ENCODE data around the gene IKBKG. TPM values are rescaled to one million over a fixed set of nuclear protein-coding genes. Genes with fewer than 3 reads are reported as not detected.

Gene IKBKG
- total RNA-seq, 3 donors from 2014 or later = 26.7 to 36.3 (median 30.3) TPM

GRCh38 chrX:154530286-154530685, 17.1 kb upstream of the IKBKG start:
- H3K4me3 ChIP-seq = no peak overlapping the region
- peaks cover 3% of the 10 kb centered on the region for H3K4me1 ChIP-seq (ENCODE audit: low read depth)
- intact Hi-C loops (cut with DNase I, micrococcal nuclease) = no loop called here
- TF ChIP-seq CTCF (IDR thresholded peaks at IDR 0.05) = no peak
- H3K9me3 ChIP-seq = no peaks in the 10 kb centered on the region
- no peak for ATAC-seq
- no peak for DNase-seq
- no peaks in the 10 kb centered on the region for H3K36me3 ChIP-seq (ENCODE audit: low read depth)

DNA sequence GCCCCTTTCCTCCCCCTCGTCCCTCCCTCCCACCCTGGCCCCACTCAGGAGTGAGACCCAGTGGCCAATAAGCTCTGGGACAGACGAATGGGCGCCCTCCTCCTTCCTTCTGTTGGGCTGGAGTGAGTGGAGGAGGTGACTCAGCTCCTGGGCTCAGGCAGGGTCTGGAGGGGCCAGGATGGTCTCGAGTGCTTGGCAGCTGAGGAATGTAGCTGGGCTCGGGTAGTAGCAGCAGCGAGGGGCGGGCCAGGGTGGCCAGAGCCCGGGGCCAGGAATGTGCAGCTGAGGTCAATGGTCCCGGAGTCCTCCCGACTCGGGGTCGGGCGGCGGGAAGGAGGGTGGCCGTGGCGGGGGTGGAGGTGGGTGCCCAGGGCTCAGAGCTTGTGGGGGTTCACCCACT, 15.8 kb upstream of the IKBKG start:
- intact Hi-C loops (cut with DNase I, micrococcal nuclease) = no loop called here
- Histone ChIP-seq H3K4me1 (ENCODE audit: low read depth) (peaks cover 3% of the 10 kb centered on the region), H3K9me3 (no peaks in the 10 kb centered on the region), H3K4me3 (no peak overlapping the region), H3K36me3 (ENCODE audit: low read depth) (no peaks in the 10 kb centered on the region)
- ATAC-seq (no peak), DNase-seq (no peak)
- TF ChIP-seq CTCF (IDR thresholded peaks at IDR 0.05) = no peak

DNA sequence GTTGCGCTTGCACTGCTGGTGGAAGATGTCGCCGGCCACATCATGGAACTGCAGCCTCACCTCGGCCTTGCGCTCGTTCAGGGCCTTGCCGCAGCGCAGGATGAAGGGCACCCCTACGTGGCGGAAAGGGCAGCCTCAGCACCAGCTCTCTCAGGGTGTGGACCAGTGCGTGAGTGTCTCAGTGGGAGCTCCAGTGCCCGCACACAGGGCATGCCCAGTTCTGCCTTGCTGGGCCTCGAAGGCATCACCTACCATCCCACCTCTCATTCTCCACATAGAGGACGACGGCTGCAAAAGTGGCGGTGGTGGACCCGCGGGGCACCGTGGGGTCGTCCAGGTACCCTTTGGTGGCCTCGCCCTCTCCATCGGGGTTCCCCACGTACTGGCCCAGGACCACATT, 14.7 kb upstream of the IKBKG start:
- Histone ChIP-seq H3K4me3 (no peak overlapping the region), H3K9me3 (no peaks in the 10 kb centered on the region), H3K36me3 (ENCODE audit: low read depth) (no peaks in the 10 kb centered on the region), H3K4me1 (ENCODE audit: low read depth) (no peaks in the 10 kb centered on the region)
- intact Hi-C loops (cut with DNase I, micrococcal nuclease) = no loop called here
- ATAC-seq (no peak), DNase-seq (no peak)
- TF ChIP-seq CTCF (IDR thresholded peaks at IDR 0.05) = no peak

DNA sequence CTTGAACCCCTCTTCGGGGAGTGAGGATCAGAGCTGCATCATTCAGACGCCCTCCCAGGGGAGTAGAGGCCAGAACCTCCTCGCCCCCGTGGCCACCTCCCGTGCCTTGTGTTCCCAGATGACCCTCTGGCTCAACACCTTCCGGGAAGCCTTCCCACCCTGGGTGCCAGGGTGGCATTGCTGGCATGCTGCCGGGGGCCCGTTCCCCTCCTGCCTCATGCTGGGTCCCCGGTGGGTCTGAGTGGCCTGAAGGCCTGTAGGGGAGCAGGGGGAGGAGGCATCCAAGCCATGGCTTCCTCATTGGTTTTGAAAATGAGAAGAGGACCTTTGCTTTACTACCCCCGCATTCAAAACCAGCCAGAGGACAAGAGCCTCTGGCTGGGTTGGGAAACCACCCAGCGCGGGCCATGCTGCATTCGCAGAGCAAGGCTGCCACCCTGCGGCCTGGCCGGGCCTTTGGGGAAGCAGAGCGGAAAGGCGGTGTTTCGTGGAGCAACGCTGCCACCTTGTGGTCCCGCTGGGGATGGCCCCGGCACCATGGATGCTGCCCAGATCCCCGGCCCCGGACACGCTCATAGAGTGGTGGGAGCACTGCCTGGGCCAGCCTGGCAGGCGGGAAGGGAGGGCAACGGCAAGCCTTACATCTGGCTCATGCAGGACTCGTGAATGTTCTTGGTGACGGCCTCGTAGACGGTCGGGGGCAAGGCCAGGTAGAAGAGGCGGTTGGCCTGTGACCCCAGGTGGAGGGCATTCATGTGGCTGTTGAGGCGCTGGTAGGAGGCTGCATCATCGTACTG, 12.7 kb upstream of the IKBKG start:
- H3K9me3 ChIP-seq = no peaks in the 10 kb centered on the region
- no peaks in the 10 kb centered on the region for H3K4me1 ChIP-seq (ENCODE audit: low read depth)
- intact Hi-C loops (cut with DNase I, micrococcal nuclease) = no loop called here
- no peak overlapping the region for H3K4me3 ChIP-seq
- ATAC-seq = peak; percentile 99
- TF ChIP-seq CTCF (IDR thresholded peaks at IDR 0.05) = peak; percentile 89
- no peaks in the 10 kb centered on the region for H3K36me3 ChIP-seq (ENCODE audit: low read depth)
- DNase-seq = peak; percentile 88 to 94 (median 90)

DNA sequence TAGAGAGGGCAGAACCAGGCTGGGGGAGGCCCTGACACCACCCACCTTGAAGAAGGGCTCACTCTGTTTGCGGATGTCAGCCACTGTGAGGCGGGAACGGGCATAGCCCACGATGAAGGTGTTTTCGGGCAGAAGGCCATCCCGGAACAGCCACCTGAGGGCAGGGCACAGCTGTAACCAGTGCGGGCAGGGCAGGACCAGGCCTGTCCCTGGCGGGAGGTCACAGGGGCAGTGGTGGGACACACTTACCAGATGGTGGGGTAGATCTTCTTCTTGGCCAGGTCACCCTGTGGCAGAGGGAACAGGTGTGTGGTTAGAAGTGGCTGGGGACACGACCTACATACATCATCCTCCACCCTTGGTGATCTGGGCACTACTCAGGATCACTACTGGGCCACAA, 11.5 kb upstream of the IKBKG start:
- ATAC-seq = no peak
- no peaks in the 10 kb centered on the region for H3K9me3 ChIP-seq
- DNase-seq = no peak
- H3K4me3 ChIP-seq = no peak overlapping the region
- no peaks in the 10 kb centered on the region for H3K36me3 ChIP-seq (ENCODE audit: low read depth)
- no peak for TF ChIP-seq CTCF (IDR thresholded peaks at IDR 0.05)
- intact Hi-C loops (cut with DNase I, micrococcal nuclease) = no loop called here
- H3K4me1 ChIP-seq (ENCODE audit: low read depth) = no peaks in the 10 kb centered on the region
